GM19035 (cell line): ENCODE measurements around the gene KCNJ10.

Experiments used
- ATAC-seq: cut with Tn5 transposase; IDR thresholded peaks from one replicate; pipeline ENCODE4 v1.9.1; 2021; ENCODE audit not compliant: unreplicated experiment

The KCNJ10 gene

DNA sequence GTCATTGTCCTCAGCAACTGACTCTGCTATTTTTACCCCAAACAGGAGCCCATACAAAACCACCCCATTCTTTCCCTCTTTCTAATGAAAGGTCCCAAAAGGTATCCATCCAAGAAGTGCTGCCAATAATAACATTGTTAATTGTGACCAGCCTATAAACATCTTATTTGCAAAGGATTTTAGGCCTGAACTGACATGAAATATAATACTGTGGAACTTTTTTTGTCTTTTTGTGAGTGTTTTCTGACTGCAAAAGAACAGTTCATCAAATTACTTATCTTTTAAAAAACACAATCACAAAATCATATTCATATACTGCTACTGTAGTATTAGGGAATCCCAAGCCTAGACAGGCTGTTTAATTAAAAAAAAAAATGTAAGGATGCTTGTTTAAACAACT lies 41.5 kb downstream of the KCNJ10 start:
- no peak for ATAC-seq

DNA sequence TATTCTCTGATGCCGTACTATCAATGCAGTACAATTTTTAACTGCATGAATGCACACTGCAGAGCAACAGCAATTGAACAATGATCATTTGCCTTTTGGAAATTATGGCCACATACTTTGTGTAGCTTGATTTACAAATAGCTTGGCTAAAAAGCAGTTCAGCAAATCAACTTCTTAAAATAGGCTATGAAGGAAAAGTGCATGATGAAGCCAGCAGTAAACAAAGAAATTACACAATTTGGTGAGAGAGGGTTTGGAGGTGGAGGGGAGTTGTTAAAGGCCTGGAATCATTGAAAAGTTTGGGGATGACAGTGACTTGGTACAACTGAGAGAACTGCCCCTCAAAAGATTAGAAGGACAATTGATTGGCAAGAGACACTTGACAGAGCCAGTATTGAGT lies 44.6 kb downstream of the KCNJ10 start:
- no peak for ATAC-seq

DNA sequence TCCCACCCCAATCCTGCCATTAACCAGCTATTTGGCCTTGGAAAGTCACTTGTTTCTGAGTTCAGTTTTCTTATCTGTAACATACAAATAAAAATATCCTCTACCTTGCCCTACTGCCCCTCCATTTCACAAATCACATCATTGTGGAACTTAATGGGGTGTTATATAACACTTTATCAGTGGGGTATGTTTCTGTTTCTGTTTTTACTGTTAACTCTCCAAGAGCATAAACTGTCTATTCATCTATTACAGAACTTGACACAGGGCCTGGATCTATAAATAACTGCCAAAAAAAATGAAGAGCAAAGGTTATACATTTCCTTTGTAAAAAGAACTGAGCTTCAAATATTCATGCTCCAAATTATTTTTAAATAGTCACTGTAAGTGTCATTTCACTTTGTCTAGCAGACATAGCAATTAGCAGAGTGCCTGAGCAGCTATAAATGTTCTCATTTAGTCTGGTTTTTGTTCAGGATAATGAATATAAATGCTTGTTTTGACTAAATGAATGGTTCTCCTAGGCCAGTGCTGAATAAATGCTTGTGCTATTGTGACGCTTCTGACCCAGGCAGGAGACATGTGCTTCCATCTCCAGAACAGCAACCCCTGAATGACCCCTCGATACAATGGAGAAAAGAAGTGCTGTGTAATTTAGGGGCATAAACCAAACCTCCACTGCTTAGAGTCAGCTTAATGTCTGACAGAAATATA lies 45.6 kb downstream of the KCNJ10 start:
- no peak for ATAC-seq

DNA sequence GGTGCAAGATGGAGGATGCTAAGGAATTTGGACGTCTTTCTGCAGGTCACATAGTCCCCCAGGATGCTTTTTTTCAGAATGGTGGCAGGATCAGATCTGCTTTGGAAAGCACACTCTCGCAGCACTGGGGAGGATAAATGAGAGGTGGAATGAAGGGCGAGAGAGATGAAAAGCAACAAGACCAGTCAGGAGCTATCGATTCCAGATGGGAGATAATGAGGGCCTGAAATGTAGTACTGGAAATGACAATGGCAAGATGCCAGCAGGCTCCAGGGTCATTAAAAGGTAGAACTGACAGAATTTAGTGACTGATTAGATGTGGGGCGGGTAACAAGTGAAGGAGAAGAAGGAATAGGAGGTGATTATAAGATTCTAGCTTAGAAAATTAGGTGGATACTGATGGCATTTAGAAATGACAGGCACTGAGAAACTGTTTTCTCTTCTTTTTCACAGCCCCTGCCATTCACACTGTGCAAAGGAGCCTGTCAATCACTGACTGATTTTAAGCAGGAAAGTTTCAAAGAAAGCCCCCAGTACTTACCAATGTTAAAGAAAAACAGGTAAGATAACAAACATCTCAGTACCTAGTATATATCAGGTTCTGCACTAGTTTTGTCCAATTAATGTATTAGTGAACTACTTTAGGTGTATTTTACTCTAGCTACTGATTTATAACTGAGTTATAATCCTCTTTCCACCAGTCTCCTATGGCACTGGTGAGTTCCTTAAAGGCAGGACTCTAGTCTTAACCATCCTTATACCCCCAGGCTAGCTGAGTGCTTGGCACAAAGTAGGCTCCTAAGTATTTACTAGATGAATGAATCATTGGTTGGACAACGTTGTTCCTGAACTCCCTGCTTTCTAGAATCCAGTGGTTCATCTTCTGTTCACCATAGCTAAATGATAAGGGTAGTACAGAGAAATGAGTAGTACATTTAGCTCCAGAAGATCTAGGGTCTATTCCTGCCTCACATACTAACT lies 47.3 kb downstream of the KCNJ10 start:
- no peak for ATAC-seq

DNA sequence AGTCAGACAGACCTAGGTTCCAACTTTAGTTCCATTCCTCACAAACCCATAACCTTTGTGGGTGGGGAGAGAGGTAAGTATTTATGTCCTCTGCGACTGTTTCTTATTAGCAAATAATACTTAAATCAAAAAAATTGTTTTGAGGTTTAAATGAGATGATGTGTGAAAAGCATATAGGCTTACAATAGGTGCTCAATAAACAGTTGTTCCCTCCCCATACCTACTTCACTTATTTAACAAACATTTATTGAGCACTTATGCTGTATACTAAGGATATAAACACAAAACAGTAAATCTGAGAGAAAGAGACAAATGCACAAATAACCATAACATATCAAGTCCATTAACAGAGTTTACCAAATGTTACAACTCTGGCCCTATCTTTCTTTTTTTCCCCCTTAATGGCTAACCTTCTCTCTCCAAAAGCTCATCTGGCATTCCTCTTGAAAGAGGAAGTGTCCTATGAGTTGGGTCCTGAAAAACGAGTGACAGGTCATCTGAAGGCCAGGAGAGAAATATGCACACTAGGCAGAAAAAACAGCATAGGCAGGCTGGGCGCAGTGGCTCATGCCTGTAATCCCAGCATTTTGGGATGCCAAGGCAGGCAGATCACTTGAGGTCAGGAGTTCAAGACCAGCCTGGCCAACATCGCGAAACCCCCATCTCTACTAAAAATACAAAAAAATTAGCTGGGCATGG lies 48.4 kb downstream of the KCNJ10 start:
- ATAC-seq: no peak

DNA sequence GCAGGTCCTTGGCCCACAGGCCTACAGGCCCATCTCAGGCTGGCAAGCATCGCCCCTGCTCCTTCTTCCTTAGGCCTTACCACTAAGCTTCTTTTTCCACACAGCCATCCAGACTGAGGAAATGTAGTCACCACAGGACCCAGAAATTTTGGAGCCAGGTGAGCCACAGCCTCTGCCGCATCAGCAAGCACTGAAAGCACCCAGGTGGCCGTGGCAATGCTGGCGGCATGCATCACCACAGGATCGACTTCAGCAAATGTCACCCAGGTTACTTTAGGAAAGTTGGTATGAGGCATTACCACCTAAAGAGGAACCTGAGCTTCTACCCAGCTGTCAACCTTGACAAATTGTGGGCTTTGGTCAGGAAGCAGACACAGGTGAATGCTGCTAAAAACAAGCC lies 49.8 kb downstream of the KCNJ10 start:
- ATAC-seq: no peak

DNA sequence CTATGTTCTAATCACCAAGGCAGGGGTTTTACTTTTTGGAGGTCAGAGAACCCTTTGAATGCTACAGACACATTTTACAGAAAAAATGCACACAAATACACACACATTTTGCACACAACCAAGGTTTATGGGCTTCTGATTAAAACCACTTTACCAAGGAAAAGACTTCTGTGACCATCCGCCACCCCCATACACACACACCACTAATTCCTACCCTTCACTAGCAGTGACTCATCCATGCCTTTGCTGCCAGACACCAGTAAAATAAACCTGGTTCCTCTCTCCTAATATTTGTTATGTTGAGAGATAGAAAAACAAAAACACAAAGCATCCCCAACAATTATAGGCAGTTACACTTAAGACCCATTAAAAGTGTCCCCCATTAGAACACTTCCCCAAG lies 51.1 kb downstream of the KCNJ10 start:
- ATAC-seq: no peak

DNA sequence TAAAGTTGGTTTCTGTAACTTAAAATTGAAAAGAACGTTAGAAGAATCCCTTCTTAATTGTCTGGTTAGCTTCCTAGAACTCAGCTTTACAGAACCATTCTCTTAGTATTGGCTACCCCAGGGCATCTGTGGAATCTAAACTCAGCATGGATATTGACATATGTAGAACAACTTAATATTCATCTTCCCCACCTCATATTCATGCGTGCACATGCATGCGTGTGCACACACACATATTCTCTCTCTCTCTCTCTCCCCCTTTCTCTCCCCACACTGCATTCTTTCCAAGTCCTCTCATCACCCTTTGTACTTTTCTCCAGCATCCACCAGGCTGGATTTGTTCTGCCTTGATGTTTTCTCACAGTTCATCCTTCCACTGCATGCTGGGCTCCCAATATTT lies 51.6 kb downstream of the KCNJ10 start:
- ATAC-seq: no peak

DNA sequence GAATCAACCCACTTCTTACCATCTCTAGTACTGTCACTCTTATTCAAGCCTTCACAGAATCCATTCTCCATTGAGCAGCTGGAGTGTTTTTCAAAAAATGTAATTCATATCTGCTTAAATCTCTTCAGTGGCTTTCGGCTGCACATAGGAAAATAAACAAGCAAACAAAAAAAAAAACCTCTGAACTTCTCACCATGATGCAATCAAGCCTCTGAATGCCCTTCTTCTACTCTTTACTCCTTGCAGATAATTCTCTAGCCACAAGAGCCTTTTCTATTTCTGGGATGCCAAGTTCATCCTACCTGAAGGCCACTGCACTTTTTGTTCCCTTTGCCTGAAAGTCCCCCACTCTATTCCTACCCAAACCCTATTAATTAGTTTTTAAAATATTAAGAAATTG lies 52.4 kb downstream of the KCNJ10 start:
- no peak for ATAC-seq

DNA sequence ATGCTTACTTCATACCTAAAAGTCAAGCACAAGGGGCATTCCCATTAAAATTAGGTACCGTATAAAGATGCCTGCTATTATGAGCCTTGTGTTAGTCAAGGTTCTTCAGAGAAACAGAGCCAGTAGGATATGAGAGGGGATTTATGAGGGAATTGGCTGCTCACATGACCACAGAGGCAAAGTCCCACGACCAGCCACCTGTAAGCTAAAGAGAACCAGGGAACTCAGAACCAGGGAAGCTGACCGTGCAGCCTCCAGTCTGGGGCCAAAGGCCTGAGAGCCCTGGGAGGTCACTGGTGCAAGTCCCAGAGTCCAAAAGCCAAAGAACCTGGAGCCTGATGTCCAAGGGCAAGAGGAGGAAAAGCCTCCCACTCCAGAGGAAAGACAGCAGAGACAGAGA lies 58.2 kb downstream of the KCNJ10 start:
- no peak for ATAC-seq

DNA sequence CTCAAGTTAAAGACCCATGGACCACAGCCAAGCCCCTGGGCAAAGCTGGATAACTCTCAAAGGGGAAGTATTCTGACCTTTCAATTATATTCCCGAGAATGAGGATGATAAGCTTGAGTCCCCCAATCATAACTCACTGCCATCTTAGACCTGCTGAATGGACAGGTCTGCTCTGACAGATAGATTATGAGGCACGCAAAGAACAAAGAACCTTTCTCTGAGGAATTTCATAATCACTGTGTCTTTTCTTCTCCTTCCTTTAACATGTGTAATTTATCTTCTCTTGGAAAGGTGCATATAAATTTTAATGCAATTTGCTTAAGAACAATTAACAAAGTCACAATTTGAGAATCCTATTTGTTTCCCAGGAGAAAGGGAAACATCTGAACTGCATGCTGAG lies 60.2 kb downstream of the KCNJ10 start:
- ATAC-seq: no peak

DNA sequence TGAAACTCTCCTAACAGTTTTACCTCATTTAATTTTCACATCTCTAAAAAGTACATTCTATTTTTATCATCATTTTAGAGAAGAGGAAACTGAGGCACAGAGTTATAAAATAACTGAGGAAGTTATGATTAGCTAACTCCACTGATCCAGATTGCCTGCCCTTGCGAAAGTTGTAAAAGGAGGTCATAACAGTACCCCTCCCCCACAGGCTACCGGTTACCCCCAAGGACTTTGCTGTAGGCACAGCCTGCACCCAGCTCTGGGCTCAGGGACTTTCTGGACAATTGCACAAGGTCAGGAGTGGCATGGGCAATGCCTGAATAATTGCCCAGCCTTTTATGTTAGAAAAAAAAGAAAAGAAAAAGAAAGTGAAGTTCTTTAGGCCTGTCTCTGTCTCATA lies 60.9 kb downstream of the KCNJ10 start:
- no peak for ATAC-seq

DNA sequence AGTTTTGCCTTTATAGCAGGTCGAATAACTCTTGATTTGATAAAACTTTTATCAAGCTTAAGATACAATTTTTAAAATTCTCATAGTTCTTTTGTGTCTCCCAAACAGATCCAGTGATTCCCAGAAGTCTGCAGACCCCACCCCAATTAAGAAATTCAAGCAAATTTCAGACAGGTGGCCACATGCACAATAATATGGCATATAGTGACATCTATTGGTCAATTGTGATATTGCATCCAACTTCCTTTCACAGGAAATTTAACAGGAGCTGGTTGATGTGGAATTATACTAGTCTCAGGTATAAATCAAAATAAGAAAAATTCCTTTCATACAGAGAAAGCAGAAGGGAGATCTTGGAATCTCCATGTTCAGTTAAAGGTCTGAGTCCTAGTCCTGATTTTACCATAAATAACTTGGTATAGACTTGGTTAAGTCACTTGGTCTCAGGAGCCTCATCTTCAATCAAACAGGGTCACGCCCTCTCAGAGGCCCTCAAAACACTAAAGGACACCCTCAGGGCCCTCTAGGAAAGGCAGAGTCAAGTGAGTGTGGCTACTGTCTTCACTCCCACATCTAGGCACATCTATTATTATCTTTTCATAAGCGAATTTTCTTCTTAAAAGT lies 62.3 kb downstream of the KCNJ10 start:
- no peak for ATAC-seq

DNA sequence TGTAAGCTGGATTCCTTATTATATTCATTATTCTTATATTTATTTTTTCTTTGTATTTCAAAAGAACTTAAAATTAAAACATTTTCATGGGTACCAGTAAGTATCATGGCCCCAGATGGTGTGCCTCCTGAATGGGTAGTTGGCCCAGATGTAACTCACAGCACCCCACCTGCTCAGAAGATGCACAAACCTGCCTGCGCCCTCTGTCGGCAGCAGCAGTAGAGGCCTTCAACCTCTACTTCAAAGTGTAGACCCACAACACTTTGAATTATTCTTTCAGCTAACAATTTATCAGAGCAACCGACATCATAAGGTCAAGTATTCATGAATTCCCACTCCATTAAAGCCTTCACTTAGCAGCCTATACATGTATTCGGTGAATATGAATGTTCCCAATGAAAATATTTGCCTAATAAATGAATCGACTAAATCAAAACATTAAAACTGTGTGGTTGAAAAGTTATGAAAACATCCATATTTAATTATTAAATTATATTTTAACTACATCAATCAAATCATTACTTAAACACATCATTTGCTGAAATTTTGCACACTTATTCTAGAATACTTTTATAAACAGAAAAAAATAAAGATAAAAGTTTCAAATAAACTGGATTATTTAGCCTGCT lies 63.5 kb downstream of the KCNJ10 start:
- ATAC-seq: peak; percentile 74

DNA sequence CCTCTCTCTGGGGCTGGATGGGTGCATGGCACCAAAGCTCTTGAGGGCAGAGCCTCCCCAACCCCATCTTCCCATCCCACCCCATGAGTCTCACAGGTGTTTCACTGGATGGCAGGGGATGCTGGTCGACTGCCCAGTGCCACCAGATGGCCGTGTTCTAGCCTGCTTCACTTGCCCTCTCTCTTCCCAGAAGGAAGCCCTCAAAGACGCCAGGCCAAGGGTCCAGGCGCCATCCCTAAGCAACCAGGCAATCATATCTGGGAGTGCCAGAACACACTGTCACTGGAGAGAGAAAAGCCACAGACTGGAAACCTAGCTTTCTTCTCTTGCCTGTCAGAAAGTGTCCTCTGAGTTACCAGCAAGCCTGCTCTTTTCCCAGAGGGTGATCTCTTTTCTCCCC lies 64.9 kb downstream of the KCNJ10 start:
- ATAC-seq: no peak

DNA sequence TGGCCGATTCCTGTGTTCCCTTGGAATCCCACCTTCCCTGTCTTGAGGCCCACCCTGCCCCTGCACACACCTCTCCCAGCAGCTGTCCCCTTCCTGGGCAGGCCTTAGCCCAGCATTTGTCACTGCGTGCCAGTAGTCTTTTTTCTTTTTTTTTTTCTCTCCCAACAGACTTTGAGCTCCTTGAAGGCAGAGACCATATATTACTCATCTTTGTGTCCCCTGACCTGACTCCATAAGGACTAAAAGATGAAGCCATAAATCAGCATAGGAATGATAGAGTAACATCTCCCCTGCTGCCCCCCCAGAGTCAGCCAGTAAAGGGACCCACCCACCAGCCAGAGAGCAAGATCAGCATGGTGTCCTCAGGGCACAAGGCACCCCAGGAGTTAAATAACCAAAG lies 65.5 kb downstream of the KCNJ10 start:
- no peak for ATAC-seq

DNA sequence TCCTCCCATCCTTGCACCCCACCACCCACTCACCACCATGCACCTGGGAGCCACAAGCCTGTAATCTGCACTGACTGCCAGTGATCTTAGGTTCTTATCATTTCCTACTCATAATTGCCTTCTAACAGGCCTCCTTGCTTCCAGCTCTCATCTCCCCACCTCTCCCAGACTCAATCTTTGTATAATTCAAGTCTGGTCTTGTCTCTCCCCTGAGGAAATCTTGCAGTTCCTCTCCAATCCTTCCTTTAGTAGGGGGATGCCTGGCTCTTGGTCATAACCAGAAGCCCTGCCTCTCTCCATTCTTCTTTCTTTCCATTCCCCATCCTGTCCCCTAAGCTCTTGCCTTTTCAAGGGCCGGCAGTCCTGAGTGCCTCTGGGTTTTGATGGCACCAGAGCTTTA lies 66.0 kb downstream of the KCNJ10 start:
- no peak for ATAC-seq

DNA sequence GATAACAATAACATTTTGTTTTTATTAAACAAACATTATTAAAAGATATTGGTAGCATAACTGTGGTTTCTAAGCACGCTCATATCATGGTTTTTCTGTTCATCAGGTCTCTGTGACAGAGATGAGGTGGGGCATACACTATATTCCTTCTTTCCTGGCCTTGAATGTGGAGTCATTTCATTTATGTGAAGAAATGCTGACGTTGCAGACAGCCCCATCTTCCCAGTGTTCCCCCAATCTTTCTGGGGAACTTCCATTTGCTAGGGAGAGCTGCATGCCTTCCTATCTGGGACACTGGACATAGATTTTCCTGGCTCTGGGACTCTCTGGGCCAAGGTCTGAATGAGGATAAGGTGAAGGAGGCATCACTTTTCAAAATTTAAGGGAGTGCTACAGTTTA lies 68.5 kb downstream of the KCNJ10 start:
- ATAC-seq: no peak

DNA sequence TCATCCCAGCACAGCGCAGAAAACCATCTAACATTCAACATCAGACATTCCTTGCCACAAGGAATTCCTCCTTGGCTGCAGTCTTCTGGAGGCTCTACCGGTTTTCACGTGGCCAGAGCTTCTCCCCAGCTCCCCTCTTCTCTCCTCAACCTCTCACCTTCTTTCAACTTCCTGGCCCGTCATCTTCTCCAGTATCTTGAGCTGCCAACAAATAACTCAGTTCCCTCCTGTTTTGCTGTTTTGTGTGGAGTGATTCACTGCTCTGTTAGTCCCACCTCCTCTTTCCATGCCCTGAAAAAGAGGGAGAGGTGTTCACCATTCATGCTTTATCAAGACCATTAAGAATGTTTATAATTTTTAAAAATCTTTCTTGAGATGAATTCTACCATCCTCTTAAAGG lies 70.8 kb downstream of the KCNJ10 start:
- no peak for ATAC-seq

DNA sequence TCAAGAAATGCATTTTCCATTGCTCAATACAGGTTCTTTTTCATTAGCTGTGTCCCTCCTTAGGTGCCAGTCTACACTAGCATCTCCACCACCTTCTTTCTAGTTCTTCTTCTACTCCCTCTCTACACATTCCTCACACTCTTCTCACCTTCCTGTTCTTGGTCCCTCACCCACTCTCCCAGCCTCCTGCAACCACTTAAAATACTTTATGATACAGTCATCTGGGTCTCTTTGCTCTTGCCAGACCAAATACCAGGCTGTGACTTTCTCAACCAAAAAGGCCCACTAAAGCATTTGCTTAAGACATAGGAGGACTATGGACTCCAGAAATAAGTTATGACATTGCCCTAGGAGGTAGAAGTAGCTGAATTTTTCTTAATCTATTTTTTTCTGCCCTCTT lies 73.3 kb downstream of the KCNJ10 start:
- ATAC-seq: no peak

DNA sequence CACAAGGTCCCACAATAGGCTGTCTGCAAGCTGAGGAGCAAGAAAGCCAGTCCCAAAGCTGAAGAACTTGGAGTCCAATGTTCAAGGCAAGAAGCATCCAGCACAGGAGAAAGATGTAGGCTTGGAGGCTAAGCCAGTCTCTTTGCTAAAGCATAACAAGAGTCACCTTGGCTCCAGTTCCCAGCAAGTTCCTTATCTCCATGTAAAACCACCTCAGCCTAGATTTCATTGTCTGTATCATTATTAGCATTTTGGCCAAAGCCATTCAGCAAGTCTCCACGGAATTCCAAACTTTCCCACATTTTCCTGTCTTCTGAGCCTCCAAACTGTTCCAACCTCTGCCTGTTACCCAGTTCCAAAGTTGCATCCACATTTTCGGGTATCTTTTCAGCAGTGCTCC lies 75.1 kb downstream of the KCNJ10 start:
- ATAC-seq: no peak
